DMS79 (cell line): ENCODE results near the gene RPL5.

ENCODE experiments used
- DNase-seq: peaks from one replicate; lab custom pipeline; 2025; lab: John Stamatoyannopoulos, UW

RPL5 gene

DNA sequence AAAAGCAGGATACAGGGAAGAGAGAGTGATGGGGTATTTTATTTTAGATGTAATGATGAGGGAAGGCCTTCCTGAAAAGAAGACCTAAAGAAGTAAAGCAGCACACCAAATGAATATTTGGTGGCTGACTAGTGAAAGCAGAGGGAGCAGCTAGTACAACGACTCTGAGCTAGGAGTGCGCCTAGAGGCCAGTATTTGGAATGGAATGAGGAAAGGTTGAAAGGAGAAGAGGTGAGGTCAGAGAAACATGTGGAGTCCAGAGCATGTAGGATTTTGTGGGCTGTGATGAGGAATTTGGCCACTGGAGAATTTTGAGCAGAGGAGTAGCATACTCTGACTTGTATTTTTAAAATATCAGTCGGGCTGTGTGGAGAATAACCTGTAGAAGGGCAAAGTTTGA is 11.8 kb upstream of the RPL5 start:
- no peak for DNase-seq

DNA sequence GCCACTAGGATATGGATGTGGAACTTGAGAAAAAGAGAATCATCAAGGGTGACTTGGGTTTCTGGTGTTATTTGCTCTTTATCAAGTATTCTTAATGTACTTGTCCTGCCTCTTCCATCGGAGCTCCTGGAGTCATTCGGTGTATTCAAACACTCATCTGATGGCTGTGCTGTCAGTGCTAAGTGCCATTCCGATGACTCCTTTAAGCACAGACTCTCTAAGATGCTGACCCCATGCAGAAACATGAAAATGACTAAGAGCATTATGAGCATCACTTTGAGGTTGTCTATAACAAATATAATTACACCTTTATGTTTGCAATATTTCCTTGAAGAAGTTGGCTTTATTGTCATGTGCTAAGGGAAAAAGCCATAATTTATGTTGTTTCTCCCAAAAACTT is 11.3 kb upstream of the RPL5 start:
- DNase-seq, result no peak

DNA sequence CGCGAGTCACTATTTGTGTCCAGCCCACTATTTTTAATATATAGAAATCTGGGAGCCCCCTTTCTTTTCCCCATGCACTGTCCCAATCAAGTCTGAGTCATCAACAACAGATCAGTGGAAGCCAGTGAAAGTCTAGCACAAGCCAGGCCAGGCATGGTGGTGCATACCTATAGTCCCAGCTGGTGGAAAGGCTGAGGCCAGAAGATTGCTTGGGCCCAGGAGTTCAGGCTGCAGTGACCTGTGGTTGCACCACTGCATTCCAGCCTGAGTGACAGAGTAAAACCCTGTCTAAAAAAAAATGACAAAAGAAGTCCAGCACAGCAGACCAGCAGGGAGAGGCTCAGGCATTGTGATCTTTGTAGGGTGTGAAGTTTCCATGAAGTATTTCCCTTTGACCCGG is 9.0 kb upstream of the RPL5 start:
- no peak for DNase-seq

DNA sequence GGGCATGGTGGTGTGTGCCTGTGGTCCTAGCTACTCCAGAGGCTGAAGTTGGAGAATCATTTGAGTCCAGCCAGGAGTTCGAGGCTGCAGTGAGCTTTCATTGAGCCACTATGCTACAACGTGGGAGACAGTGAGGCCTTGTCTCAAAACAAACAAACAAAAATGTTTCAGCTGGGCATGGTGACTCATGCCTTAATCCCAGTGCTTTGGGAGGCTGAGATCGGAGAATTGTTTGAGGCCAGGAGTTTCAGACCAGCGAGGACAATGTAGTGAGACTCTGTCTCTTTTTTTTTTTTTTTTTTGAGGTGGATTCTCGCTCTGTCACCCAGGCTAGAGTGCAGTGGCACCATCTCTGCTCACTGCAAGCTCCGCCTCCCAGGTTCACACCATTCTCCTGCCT is 5.0 kb upstream of the RPL5 start:
- no peak for DNase-seq

DNA sequence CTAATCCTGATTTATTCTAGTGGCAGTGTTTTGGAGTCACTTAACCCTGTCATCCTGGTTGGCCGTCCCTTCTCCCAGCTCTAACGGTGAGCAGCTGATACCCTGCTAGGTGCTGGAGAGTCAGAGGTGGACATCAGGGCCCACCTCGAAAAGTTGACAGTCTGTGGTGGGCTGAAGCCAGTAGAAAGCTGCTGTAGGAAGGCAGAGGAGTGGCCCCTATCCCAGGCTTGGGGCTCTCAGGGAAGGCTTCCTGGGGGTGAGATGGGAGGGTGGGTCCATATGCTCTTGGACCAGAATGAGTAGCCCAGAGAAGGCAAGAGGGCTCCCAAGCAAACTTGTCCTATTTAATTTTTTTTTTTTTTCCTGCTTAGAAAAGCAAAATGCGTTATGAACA is 475 bp upstream of the RPL5 start:
- DNase-seq, result no peak

DNA sequence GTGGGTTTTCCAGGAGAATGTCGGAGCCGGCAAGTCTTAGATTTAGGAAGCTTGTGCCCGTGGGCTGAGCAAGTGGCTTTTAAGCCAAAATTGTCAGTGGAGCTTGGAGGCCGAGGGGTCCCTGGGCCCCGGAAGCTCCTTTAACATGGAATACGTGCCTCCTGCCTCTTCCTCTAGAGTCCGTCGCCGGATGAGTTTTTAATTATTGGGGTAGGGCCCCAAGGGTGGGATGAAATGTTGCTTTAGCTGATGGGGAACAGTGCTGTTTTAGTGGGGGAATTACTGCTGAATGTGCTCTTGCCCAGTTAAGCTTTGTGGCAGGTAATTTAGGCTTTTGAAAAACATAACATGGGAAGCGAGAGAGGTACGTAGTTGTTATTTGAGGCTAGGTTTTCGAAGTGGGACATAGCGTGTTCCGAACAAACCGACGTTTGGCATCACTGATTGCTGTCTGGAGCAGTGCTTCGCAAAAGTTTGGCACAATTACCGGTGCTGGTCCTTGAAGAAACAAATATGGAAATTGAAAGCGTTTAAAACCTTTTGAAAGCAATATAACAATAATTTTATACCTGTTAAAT is 786 bp downstream of the RPL5 start:
- DNase-seq, result no peak

DNA sequence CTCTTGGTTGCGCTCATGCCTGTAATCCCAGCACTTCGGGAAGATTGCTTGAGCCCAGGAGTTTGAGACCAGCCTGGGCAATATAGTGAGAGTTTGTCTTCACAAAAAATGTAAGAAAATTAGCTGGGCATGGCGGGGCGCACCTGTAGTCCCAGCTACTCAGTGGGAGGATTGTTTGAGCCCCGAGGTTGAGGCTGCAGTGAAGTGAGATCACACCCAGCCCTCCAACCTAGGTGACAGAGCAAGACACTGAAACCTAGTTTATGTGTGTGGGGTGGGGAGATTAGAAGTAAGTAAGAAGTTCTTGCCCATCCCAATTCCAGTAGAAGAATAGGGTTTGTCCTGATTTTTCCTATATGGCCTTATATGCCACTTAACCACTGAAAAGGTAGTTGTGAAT is 2.0 kb downstream of the RPL5 start:
- DNase-seq, result no peak

DNA sequence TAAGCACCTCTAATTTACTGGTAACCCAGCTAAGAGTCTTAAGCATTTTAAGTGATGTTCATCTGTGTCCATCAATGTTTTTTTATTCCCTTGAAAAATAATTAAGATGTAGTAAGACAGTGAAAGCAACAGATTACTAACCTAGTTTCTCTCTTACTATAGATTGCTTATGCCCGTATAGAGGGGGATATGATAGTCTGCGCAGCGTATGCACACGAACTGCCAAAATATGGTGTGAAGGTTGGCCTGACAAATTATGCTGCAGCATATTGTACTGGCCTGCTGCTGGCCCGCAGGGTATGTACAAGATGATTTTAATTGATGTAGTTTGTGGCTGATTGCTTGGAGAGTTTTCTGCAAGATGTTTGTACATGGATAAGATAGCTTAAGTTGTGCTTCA is 2.8 kb downstream of the RPL5 start:
- no peak for DNase-seq

DNA sequence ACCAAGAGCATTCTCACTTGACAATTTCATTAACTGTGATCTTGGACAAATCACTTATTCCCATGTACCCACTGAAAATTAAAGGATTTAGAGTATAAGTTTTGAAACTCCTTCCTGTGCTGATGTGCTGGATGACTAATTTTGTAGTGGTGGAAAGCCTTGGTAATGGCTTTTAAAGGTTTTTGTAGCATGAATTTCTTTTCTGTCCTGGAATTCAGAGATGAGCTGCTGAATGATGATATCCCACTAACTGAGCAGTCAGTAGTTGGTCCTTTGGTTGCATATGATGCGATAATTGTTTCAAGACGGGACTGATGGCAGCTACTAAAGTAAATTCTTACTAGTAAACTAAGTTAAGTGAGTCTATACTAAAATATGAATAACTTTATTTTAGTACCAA is 5.2 kb downstream of the RPL5 start:
- DNase-seq, result no peak

DNA sequence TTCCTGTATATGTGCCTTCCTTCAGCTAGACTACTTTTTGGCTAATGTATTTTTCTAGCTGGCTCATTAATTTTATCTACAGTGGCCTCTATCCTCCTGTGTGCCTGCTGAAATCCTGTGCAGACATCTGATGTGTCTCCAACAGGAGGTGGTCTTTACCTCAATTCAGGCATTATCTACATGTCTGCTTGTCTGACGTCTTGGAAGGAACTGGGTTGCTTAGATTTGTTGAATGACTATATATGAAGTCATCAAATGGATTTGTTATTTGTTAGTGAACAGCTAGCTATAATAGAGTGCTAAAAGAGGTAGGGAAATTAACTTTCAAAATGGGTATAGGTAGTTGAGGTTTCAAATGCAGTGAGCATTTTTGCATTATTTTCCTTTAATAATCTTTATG is 6.7 kb downstream of the RPL5 start:
- DNase-seq, result no peak

DNA sequence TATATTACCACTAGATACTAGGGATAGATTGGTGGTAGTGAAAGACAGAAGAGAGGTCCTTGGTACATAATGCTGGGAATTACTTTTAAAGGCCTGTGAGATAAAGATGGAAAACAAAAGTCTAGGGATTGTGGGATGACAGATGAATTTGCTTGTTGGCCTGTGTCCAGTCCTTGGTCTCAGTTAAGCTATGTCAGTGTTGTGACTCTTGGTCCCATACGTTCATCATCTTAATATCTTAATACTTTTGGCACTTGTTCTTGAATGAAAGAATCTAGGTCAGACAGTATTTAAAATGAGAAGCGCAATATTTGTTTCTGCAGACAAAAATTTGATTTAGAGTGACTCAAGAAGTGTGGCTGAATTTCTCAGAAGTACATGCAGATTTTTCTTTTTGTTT is 7.6 kb downstream of the RPL5 start:
- no peak for DNase-seq

DNA sequence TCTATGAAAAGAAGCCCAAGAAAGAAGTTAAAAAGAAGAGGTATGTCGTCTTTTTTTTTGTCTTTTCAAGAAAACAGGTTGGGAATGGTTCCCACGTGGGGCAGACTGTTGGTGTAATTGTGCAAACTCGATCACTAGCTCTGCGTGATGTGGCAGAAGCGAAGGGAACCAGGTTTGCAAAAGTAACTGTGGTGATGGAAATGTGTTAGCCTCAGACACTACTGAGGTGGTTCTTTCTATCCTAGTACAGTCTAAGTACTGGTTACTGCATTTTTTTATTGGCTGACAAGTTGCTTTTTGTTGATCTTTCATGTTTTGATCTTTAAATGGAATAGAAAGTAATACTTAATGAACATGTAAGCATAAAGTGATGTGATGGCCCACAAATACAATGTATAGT is 8.8 kb downstream of the RPL5 start:
- DNase-seq, result no peak

DNA sequence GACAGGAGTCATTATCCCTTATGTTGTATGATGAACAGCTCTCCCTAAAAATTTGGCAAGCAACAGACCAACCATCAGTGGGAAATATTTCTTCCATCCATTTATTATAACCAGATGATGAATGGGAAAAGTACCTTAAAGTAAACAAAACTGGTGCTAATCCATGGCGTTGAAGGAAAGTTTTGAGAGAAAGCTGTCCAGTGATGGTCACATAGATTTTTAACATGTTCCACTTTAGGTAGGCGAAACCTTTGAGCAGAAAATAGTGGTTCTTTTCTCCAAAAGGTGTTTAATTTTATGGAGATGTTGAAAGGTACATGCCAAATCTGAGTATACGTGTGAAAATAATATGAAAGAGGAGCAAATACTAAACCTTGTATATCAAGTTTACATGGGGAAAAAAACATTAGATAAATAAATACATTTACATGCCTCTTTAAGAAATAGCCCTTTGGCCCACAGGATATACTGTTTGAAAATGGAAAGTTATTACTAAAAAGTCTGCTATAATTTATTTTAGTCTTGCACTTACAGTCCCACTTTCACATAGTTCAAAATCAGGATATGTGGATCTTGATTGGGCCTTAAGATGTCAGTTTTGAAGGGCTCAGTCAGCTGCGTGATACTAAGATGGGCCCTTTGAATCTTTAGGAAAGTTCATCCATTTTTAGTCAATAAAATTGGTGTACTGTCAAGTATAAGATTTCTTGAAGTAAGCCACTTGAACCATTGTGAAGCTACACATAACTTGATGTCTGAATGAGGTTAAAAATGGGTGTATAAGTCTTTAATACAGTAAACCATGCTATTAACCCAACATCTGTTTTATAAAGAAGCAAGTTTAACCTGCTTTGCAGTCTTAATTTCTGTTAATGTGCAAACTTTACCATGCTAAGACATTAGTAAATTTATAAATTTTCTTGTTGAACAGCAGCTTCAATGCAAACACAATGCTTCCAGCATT is 10.5 kb downstream of the RPL5 start:
- no peak for DNase-seq

DNA sequence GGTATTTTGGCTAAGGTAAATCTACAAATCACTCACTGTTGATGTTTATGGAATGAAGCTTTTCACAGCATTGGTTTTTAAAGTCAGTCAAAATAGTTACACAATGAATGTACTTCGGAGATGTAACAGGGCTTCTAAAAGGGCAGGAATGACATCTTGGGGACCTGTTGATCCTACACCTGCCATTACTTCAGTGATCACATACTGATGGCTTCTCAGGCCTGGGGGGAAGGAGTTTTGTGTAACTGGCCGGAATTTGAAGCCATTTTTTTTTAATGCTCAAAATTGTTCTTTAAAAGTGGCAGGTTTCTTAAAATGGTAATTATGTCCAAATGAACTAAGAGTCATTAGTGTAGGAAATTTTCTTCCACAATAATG is 11.2 kb downstream of the RPL5 start:
- DNase-seq, result no peak

DNA sequence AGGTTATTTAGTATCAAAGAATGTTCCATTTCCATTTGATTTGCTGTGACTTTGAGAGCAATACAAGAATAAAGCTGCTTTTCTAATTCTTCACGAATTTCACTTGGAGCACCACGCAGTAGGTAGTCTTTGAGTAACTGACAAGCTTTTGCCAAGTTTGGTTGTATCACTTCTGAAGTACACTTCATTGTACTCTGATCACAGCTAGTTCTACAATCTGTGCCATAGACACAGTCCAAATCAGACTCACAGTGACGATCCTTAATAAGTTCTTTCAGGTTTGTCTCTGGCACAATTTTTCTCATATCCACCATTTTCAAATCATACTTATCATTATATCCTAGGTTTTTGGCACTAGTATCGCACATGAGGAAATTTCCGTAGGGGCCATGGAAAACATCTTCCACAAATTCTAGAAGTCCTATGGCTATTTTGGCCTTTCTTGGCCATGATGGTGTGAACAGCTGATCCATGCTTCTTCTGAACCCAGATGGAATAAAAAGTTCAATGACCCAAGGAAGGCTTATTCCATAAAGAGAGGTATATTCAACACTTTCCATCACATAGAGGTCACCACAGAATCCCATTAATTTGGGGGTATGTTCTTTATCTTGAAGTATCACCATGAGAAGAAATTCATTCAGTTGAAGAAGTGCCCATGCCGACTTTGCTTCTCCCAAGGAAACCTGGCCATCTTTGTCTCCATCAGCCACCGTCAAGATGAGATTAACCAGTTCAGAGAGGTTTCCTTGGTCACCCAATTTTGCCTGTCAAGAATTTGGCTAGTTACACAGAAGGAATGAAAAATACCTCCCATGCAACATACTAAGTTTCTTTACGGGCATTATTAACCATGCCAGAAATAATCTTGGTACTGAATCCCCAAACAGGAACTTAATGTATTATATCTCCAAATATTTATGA is 11.9 kb downstream of the RPL5 start:
- no peak for DNase-seq

DNA sequence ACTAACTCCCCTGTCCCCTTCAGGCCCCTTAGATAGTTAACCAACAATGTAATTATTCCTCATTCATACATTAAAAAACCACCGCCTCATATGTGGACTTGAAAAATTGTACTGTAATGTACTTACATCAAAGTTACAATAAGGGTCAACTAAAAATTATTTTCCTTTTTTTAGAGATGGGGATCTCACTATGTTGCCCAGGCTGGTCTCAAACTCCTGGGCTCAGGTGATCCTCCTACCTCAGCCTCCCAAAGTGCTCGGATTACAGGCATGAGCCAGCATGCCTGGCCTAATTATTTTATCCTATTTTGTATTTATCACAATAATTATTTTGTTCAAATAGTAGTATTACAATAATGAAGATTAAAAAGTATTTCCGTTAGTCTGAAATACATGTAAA is 12.6 kb downstream of the RPL5 start:
- no peak for DNase-seq

DNA sequence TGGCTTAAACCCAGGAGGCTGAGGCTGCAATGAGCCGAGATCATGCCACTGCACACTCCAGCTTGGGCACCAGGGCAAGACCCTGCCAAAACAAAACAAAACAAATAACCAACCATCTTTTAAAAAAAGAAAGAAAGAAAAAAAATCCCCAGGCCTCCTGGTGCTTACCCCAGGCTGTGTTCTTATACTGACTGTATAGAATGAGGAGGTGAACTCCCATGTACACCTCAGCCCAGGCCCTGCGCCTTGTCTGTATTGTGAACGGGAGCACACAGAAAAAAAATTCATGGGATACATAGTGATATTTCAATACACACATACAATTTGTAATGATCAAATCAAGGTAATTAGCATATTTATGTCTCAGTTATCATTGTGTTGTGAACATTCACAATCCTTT is 14.1 kb downstream of the RPL5 start:
- DNase-seq, result no peak

DNA sequence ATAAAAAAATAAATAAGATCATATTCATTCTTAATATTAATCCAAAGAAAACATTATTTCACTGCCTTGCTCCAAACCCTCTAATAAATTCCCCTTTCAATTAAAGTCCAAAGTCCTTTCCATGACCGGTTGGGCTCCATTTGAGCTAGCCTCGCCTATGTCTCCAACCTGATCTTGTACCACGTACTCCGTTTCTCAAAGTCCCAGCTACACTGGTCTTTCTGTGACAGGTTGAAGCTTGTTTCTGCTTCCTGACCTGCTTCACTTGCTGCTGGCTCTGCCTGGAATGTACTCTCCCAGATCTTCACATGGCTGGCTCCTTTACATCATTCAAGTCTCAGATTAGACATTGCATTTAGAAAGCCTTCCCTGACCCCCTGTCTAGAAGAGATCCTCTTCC is 16.4 kb downstream of the RPL5 start:
- DNase-seq, result no peak

DNA sequence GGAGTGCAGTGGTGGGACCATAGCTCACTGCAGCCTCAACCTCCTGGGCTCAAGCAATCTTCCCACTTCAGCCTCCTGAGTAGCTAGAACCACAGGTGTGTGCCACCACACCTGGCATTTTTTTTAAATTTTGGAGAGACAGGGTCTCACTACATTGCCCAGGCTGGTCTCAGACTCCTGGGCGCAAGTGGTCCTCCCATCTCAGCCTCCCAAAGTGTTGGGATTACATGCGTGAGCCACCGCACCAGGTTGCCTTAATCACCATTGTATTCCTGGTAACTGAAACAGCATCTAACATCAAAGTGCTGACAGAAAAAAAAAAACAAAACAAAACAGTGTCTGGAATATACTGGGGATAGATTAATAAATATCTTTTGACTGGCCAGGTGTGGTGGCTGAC is 18.2 kb downstream of the RPL5 start:
- no peak for DNase-seq

DNA sequence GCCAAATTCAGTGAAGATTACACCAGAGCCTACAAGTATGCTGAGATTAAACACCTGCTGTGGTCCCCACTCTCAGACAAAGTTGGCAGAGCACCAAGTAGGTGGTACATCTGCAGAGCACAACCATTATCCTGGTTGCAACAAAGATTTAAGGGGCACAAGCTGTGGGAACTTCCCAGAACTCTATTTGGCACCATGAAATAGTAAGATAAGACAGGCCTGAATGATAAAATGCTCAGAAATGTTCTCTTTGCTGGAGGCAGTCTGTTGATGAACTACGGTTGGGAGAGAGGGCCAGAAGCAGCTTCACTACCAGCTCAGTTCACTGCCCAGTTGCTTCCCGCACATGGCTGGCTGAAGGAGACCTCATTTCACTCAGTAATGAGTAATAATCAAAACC is 19.9 kb downstream of the RPL5 start:
- DNase-seq, result no peak

DNA sequence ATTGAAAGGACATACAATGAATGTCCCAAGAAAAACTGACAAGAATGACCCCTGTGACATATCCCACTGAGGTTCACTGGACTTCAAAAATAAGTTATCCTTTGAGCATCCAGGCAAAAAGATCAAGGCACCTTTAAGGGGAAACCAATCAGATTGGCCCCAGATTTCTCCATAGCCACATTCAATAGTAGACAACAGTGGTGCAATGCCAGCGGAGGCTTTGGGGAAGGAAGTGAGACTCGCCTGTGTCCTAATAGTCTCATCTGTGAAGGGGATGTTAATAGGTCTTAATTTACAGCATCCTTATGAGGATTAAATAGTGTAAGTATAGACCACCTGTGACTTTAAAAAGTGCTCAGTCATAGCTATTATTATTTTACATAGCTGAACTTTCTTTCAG is 21.5 kb downstream of the RPL5 start:
- no peak for DNase-seq

DNA sequence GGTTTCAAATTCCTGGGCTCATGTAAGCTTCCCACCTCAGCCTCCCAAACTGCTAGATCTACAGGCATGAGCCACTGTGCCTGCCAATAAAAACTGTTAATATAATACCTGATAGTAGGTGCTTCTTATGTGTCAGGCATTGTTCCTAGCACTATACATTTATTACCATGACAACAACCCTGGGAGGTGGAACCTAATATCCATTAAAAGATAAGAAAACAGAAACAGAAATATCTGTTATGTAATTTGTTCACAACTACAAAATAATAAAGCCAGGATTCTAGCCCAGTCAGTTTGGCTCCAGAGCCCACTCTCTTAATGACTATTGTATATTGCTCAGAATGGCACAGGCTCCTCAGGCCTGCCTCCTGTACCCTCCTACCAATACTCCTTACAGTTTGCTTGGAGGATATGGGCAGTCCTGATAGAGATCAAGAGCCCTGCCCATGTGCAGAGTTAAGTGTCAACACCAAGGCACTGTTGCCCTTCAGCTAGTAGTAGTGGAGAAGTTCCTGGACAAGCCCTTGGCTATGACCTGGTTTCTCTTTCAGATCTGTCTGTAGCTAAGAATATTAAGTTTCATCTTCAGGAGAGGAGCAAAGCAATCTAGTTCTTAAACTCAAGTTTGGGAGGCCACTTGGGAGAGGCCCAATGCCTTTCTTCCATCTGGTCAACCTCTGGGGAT is 22.4 kb downstream of the RPL5 start:
- DNase-seq, result no peak
